DLD1 (cell line): ENCODE results near the gene FHL1.
"Not testable (repeated sequence)": the region's sequence is repeated elsewhere in the genome, so short reads cannot be mapped to it uniquely, and the experiment has no call there.

Experiments
- in situ Hi-C: cut with HindIII; loops from 2 replicates; pipeline ENCODE4 v1.10.0; 2017; ENCODE audit warnings: low sequenced_read_pairs

The FHL1 gene

DNA sequence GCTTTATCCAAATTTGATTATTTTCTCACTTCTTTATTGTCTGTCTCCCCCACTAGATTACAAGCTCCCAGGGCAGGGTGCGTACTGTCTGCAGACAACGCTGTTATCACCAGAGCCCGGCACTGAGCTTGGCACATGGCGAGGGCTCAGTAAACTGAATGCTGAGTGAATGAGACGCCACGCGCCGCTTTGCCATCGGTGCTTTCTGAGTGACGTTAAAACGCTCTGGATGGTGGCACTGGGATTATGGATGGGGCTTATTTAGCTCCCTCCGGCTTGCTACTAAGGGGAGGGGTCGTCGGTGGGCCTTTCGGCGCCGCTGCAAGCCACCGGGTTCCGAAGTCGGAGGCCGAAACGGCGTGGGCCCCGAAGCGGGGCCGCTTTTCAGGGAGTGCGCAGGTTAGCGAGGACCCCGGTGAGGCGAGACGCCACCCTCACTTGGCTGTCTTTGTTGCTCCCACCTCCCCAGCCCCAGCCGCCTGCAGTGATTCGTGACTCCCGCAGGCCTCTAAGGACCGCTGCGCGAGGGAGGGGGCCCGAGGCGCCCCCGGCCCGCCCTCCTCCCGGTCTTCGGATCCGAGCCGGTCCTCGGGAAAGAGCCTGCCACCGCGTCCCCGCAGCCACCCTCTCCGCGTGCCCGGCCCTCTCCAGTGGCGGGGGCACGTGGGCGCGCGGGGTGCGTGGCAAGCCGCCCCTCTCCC is 569 bp upstream of the FHL1 start:
- in situ Hi-C loops = no loop called here

DNA sequence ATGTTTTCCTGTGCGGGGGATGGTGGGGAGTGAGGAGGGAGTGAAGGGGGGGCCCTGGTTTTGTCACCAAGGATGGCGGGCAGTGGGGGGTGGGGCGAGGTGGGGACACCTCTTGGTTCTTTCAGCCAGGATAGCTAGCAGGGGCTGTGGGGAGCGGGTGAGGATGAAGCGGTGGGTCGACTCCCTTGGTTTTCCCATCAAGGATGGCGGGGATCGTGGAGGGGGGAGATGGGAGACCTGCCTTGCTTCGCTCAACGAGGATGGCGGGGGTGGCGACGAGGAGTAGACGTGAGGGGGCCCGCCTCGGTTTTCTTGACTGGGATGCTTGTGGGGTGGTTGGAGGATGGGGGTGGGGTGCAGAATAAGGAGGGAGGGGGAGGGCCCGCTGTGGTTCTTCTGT is 643 bp downstream of the FHL1 start:
- in situ Hi-C loops = no loop called here

DNA sequence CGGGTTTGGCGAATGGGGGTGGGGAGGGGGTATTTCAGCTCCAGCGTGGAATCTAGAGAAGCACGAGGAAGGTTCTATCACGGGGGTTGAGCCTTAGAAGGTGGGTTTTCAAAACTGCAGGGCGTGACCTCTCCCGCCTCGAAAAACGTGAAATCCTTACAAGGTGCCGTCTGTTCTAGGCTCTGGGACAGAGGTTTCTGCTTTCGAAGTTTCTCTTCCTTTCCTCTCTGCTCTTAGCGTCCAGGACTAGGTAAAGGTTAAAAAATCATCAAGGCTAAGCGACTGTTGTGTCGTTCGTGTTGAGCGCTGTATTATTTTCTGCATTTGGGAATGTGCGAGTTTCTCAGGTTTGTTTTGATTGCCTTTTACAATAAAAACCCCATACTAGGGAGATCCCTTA is 1.1 kb downstream of the FHL1 start:
- in situ Hi-C loops = no loop called here

DNA sequence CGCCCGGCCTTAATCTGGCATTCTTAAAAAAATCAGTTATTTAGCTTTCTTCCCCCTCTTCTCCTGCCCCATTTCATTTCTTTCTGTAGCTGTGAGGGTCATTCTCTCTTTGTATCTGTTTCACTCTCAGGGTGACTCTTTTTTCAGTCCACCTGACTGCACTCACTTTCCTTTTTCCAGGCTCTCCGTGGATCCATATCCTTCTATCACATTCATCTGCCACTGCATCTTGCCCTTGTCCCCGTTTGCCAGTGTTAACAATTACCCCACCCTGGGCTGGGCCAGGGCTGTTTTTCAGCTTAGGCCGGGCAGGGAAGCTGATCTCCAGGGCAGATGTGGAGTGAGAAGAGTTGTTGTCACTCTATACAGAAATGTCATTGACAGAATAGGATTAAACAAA is 7.7 kb downstream of the FHL1 start:
- in situ Hi-C loops = no loop called here

DNA sequence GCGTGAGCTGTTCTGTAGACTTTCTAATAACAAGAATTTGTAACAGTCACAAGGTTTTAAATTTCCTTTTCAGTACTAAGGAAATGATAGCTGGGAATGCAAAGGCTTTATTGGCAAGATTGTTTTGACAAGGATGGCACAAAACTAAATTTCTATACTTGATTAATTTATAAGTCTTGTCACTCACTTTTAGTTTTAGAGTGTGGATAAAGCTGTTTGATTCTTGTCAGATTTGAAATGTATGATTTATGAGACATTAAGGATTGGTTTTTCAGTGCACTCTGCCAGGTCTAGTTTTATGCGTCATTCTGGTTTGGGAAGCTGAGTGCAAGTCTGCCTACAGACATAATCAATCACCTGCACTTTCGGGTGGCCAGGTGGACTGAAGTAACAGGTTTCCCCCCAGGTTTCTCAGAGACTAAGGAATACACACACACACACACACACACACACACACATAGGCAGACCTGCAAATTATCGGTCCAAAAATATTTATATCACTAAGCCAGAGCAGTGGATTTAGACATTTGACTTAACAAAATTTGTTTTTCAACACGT is 9.3 kb downstream of the FHL1 start:
- in situ Hi-C loops = no loop called here

DNA sequence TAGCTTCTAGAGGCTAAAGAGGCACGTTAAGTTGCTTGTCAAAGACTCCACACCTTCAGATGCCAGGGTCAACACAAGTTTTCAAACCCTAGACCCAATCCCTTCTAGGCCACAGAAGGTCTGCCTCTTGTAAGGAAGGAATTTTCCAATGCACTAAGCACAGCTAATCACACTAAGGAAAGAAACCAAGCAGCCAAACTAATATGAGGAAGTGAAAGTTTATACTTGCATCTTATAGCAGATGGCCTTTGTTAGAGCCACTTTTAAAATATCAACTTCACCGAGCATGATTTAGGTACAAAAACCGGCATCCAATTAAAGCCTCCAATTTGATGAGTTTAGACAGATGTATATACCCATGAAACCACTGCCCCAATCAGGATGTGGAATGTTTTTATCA is 9.9 kb downstream of the FHL1 start:
- in situ Hi-C loops = no loop called here

DNA sequence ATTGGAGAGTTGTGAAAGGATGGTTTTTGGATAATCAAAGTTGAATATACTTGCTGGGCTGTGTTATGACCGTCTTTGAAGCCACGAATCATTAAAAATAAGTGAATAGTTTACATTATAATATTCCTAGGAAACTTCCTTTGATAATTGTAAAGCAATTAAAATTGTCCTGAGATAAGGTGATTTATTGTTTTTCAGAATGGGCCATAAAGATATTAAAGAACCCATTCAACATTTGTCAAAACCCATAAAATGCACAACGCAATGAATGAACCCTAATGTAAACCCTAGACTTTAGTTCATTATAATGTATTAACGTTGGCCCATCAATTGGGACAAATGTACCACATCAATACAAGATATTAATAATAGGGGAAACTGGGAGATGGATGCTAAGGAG is 11.4 kb downstream of the FHL1 start:
- in situ Hi-C loops = no loop called here

DNA sequence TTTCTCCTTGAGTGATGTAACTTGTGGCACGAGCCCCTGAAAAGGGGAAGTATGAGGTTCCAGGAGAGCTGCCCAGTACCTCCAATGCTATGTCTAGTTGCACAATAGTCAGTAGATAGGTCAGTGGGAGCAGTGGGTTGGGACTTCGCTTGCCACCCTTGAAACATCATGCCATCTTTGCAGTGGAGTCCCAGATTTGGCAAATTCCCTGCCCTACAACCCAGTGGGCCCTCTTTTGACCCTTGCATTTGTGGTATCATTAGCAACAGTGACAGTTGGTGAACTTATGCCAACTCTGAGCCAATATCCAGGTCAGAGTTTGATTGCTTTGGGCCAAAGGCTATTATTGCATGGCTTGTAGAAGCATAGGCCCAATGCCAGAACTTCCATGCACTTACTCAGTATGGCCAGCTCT is 12.3 kb downstream of the FHL1 start:
- in situ Hi-C loops = no loop called here

DNA sequence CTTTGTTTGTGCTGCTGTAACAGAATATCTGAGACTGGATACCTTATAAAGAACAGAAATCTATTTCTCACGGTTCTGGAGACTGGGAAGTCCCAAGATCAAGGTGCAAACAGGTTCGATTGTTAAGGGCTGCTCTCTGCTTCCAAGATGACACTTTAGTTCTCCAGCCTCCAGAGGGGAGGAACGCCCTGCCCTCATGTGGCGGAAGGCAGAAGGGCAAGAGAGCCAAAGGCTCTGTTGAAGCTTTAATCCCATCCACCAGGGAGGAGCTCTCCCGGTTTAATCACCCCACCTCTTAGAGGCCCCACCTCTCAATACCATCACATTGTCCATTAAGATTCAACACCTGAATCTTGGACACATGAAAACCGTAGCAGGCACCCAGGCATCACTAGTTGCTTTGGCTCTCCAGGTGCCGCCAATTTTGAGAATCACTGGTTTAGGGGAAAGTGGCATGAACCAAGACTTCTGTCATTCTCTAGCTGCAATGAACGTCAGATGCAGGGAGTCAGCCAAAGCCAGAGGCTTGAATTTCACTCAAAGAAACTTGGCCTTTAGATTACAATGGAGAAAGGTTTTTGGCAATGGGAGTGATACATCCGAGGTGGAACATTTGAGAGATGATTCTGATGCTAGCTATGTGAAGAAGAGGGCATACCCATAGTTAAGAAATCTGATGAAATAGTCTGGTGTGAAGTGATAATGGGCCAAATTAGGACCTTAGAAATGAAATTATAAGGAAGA is 15.7 kb downstream of the FHL1 start:
- in situ Hi-C loops = no loop called here

DNA sequence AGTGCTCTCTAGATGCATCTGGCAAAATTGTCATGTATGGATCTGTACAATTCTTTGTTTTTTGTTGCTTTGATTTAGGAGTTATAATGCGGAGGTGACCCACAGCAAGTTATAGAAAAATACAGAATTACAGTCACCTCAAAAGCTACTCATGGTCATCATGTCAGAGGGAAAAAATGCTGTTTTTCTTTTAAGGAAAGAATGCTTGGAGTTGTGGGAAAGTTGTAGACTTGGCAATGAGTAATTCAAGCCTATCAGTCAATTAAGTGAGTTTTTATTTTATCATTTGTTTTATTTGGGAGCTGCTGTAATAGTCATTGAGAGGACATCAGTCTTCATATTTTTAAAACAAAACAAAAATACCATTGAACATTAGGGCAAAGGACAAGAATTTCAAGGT is 16.4 kb downstream of the FHL1 start:
- in situ Hi-C loops = no loop called here

DNA sequence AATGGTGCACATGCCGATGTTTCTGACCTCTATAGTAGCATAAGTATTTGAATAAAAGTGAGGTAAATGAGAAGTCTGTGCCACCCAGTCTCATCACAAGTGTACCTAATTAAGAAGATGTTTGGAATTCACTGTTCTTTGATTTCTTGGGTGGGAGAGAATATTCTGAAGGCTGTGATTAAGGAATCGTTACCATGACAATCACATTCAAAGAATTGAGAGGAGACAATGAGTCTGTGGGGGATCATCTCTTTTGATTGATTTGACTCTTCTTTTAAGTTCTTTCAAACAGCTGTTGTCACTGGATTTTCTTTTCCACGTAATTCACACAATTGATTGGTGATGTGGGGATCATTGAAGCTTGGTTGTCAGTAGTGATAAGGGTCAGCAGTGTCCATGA is 18.1 kb downstream of the FHL1 start:
- in situ Hi-C loops = no loop called here

DNA sequence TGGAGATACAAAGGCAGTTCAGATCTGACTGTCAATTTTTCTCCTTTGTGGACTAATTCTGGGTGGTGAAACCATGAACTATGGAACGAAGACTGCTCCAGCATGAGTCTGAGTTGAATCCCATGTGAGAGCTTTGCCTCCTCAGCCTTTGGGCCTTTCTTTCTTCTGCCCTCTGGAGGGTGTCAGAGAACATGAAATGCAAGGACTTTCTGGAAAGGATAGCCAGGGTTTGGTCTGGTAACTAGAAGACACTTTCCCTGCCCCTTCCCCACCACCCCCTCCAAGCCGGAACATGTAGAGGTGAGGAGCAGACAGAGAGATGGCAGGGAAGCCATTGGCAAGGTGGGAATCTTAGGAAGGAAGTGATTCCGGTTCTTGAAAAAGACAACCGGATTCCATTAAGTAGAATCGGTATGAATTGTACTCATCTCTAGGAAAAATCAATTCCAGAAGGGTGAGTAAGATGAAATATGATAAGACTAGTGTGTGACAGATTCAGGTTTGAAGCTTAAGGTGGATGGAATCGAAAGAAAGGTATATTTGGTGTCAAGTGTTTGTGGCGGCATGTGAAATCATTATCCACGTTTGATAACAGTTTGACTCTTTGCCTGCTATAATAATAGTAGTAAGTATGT is 19.0 kb downstream of the FHL1 start:
- in situ Hi-C loops = no loop called here

DNA sequence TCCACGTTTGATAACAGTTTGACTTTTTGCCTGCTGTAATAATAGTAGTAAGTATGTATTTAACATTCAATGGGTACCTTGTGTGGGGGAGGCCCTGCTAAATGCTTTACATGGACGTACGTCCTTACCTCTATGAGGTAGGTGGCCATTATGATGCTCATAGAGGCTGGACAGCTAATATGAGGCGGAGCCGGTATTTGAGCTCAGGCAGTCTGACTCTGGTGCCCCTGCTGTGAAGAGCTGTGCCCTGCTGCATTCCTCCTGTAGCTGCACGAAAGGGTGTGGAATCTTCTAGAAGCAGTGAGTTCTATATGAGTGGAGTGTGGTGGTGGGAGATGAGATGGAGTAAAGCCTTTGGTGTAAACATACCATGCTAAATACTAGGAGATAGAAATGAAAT is 20.7 kb downstream of the FHL1 start:
- in situ Hi-C loops = not testable (repeated sequence)

DNA sequence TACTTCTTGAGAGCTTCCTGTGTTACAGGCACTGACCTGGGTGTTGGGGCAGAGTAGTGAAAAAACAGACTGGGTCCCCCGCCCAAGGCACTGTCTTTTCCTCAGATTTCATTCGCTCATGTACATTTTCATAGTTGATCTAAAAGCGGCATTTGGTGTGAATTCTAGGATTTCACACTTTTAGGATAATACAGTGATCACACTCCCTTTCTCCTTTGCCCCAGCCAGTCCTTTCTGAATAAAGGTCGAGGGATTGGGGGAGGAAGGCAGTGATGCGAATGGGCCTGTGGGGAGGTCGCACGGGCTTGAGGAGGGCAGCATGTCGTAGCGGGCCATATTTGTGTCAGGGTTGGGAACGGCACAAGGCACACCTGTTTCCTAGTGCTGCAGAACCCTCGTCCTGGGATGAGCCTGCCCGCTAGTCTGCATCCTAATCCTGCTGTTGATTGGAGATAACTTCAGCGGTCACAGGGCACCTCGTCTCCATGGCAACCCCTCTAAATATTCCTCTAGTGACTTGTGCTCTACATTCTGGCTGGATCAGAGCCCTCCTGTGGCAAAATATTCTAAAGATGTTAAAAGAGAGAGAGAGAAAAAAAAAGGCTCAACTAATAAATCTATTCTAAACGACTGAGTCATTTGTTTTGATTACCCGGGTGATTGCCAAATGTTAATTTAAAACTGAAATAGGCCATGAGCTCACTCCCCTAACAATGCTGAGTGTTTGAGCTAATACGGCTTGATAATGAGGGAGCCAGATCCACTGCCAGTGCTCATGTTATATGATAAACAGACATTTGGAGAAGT is 21.8 kb downstream of the FHL1 start:
- in situ Hi-C loops = no loop called here

DNA sequence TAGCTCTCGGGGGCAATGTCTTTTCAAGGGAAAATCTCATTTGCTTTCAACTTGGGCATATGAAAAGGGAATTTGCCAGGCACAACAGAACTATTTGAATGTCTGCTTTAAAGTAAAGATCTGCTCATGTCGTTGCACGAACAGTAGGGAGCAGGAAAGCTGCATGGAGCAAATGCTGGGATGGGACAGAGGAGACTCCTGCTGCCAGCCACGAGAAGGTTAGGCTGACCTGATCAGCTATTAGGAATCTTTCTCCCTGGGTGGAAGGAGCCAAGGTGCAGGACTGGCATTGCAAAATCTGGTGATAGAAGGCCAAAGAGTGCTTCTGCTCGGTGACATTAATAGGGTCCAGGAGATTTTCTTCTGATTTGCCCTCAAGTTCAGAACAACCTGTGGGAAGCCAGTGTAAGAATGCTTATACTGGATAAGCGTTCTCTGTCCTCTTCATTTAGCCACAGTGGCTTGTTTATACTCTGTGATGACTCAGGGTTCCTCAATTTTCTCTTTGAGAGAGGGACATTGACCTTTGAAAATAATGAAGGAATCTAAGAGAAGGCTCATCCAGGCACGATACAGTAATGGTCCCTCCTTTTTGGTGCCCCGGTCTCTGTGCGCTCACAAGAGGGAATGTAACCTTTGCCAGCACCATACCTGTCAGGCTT is 22.9 kb downstream of the FHL1 start:
- in situ Hi-C loops = no loop called here

DNA sequence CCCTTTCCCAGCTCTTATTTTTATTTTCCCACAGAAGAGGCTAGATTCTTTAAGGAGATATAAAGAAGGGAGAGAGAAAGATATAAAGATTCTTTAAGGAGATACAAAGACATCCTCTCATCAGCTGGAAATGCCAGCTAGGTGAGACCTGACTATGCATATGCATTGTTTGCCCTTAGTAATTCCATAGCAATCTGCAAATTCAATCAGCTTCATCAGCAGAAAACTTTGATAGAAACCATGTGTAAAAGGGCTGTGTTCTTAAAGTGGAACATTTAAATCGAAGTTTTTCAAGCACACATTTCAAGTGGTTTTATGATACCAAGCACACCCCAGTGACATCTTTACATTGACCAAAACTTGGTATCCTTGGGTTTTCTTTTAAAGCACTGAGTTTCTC is 24.1 kb downstream of the FHL1 start:
- in situ Hi-C loops = no loop called here

DNA sequence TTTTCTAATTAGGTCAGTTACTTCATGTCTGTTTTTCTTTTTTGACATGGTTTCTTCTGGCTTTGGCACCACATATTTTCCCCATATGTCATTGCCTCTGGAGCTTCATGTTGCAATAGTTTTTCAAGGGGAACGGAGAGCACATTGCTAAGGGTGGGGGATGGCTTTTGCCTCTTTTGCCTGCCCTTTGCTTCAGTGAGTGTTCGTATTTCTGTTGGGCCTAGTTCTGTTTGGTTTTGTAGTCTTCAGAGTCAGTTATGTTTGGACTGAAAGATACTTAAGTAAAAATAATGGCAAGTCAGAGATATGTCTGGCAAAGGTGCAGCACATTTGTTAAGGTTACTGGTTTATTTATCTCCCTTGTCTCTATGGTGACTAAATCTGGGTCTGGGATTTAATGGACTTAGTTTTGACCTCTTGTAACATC is 29.1 kb downstream of the FHL1 start:
- in situ Hi-C loops = no loop called here

DNA sequence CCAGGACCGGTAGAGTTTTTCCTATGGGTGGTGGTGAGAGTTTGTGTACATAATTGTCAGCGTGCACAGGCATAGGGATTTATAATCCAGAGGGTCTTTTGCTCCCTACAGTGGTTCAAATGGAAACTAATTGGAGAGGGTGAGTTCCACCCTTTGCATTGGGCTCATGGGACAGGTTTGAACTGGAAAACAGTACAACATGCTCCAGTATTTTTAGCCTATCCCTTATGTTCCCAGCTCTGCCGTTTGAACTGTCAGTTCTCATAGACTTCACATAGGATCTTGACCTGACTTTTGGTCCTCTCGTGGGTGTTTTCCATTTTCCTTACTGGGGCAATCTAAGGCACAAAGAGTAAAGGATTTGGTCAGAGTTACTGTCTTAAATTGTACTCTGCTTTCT is 31.8 kb downstream of the FHL1 start:
- in situ Hi-C loops = no loop called here

DNA sequence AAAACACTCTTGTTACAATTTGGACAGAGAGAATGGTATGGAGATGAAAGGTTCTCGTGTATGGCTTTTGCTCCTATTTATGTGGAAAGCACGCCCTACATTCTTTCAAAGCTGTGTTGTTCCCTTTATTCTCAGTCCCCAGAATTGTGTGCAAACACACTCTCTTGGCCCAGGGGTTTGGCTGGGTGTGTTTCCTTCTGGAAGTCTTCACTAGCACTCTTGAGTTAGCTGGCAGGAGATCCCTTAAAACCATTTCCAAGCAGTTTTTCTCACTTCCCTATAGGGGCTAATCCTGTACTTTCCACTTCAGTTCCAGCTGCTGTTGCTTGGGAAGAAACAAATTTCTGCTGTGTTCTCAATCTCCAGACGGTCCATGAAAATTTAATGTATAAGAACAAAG is 35.1 kb downstream of the FHL1 start:
- in situ Hi-C loops = no loop called here

DNA sequence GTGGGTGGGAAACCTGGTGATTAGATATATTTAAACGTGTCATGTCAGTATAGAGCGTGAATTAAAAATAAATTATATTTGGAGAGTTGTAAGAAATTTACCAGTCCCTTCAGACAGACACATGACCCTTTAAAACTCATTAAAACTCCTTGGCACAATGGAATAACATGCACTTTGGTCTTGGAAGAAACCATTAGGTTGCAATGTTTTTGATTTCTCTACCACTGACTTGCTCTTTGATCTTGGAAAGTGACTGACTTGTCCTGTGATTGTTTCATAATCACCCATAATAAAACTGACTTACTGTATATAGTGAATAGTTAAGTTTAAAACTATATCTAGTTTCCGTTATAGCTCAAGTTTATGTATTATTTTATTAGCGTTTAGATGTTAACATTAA is 35.8 kb downstream of the FHL1 start:
- in situ Hi-C loops = no loop called here

DNA sequence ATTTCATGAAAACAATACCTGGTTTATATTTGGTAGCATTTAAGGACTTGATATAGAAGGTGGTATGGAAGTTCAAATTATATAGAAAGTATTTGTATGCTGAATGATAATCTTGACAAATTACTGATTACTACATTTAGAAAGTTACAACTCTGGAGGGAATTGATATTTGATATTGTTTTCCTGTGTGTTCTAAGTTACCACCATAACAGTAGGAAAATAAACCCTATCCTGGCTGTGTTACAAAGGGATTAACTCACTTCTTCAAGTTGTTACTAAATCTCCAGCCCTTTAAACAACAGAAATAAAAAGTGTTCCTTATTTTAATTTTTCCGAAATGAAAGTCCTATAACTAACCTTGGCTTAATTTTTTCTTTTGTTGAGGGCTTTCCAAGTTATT is 36.6 kb downstream of the FHL1 start:
- in situ Hi-C loops = no loop called here
